Naive thymus-derived CD4-positive, alpha-beta T cell (primary cell): Measurements from ENCODE around the gene MEIOSIN. TPM values are rescaled to one million over a fixed set of nuclear protein-coding genes. Genes with fewer than 3 reads are reported as not detected.

Source experiments
- ATAC-seq: fragments of 150-1000 bp; cut with Tn5 transposase; 2 replicates; pipeline ENCODE4 v1.10.0; 2021; ENCODE audit warnings: mild to moderate bottlenecking, moderate library complexity
- CTCF ChIA-PET: fragments of 350-600 bp; sonication (Branson Sonifier 250); formaldehyde crosslinking; loops from one replicate; lab custom pipeline; 2021; ENCODE audit warnings: antibody characterized with exemption; lab: Charles Lee
- POLR2A ChIA-PET: fragments of 350-600 bp; sonication (Branson Sonifier 250); formaldehyde crosslinking; loops from one replicate; lab custom pipeline; 2021; ENCODE audit warnings: antibody characterized with exemption, inconsistent platforms; lab: Charles Lee
- DNase-seq, 9 donors: peaks; one replicate each; pipeline versions ENCODE4 v3.0.0 to v3.0.0-alpha.2; 2020 to 2022; ENCODE audit warnings: mixed read lengths in 1 of 9
- H3K27ac ChIP-seq: one replicate; pipeline ENCODE4 v1.7.0; 2013; ENCODE audit warnings: mild to moderate bottlenecking, low read depth, low read length, moderate library complexity
- H3K27me3 ChIP-seq, 2 donors: one replicate each; pipeline ENCODE4 v1.7.0; 2013; ENCODE audit warnings: low read length in 2 of 2, mild to moderate bottlenecking in 2 of 2, moderate library complexity in 2 of 2; ENCODE audit not compliant: control insufficient read depth in 2 of 2, insufficient read depth in 2 of 2
- H3K36me3 ChIP-seq, 3 experiments: 1 replicate in 2 of 3; 2 replicates in 1 of 3; pipeline ENCODE4 v1.7.0; 2013; ENCODE audit warnings: low read length in 3 of 3, mild to moderate bottlenecking in 3 of 3, moderate library complexity in 1 of 3; ENCODE audit not compliant: insufficient read depth in 3 of 3, control insufficient read depth in 2 of 3
- H3K4me1 ChIP-seq, 2 donors: one replicate each; pipeline ENCODE4 v1.7.0; 2013; ENCODE audit warnings: low read length in 2 of 2, mild to moderate bottlenecking in 2 of 2, moderate library complexity in 1 of 2; ENCODE audit not compliant: control insufficient read depth in 2 of 2, insufficient read depth in 2 of 2
- H3K4me3 ChIP-seq: 2 replicates; pipeline ENCODE4 v1.7.0; 2013; ENCODE audit warnings: mild to moderate bottlenecking, low read length
- H3K9me3 ChIP-seq, 3 experiments: 1 replicate in 2 of 3; 2 replicates in 1 of 3; pipeline ENCODE4 v1.7.0; 2013; ENCODE audit warnings: low read length in 3 of 3; ENCODE audit not compliant: control insufficient read depth in 2 of 3
- H3K27ac Mint-ChIP-seq, 9 donors: one replicate each; pipeline ENCODE4 v1.8.0; 2020 to 2022; ENCODE audit warnings: mixed read lengths in 9 of 9, mild to moderate bottlenecking in 8 of 9, moderate library complexity in 5 of 9, inconsistent platforms in 2 of 9
- H3K27me3 Mint-ChIP-seq, 5 donors: one replicate each; pipeline ENCODE4 v1.8.0; 2021 to 2022; ENCODE audit warnings: mixed read lengths in 5 of 5, mild to moderate bottlenecking in 1 of 5
- H3K36me3 Mint-ChIP-seq, 5 donors: one replicate each; pipeline ENCODE4 v1.8.0; 2020 to 2022; ENCODE audit warnings: mixed read lengths in 5 of 5, mild to moderate bottlenecking in 3 of 5, inconsistent platforms in 1 of 5
- H3K4me1 Mint-ChIP-seq, 7 donors: one replicate each; pipeline ENCODE4 v1.8.0; 2020 to 2022; ENCODE audit warnings: mixed read lengths in 7 of 7, mild to moderate bottlenecking in 3 of 7, inconsistent platforms in 1 of 7
- H3K4me3 Mint-ChIP-seq, 10 donors: one replicate each; pipeline ENCODE4 v1.8.0; 2020 to 2022; ENCODE audit warnings: mild to moderate bottlenecking in 10 of 10, mixed read lengths in 10 of 10, moderate library complexity in 6 of 10, inconsistent platforms in 2 of 10
- H3K9me3 Mint-ChIP-seq, 11 donors: one replicate each; pipeline ENCODE4 v1.8.0; 2020 to 2022; ENCODE audit warnings: mixed read lengths in 11 of 11, mild to moderate bottlenecking in 4 of 11, inconsistent platforms in 1 of 11, moderate library complexity in 1 of 11
- intact Hi-C, 2 donors: fragments of 100-400 bp; cut with micrococcal nuclease; formaldehyde crosslinking; loops; one replicate each; pipeline ENCODE4 v1.15.1; 2023
- polyA plus RNA-seq, 2 donors: library from polyadenylated mRNA; unstranded; fragments of 300-500 nt; fragmentation: Illumina TruSeq; gene quantifications; one replicate each; pipeline ENCODE4 v1.2.3, GENCODE V29; 2021
- total RNA-seq, 6 experiments: library from RNA in 5 of 6; stranded (reverse) in 5 of 6; gene quantifications; 1 replicate in 5 of 6; 2 replicates in 1 of 6; pipeline ENCODE4 v1.2.3 and lab custom pipeline; 2021 to 2026

The MEIOSIN gene
- total and polyA plus RNA-seq, 7 experiments from 2014 or later, result not detected

GRCh38 chr19:45765702-45766295 lies 32.6 kb downstream of the MEIOSIN start:
- H3K36me3 Mint-ChIP-seq, result no peaks in the 10 kb centered on the region
- ChIA-PET CTCF (no interaction called here), POLR2A (no interaction called here)
- H3K4me1 Mint-ChIP-seq, result peaks cover 0 to 9% (median 4%) of the 10 kb centered on the region in 7 donors
- H3K4me3 Mint-ChIP-seq, result peak overlapping the region in 1 of 10 donors; percentile 68
- ATAC-seq, result no peak
- Histone ChIP-seq H3K4me3 (no peak overlapping the region), H3K27me3 (no peaks in the 10 kb centered on the region), H3K4me1 (peaks cover 8 to 9% of the 10 kb centered on the region in 2 donors), H3K9me3 (no peaks in the 10 kb centered on the region), H3K27ac (no peak overlapping the region), H3K36me3 (no peaks in the 10 kb centered on the region)
- no peak overlapping the region for H3K27ac Mint-ChIP-seq
- H3K27me3 Mint-ChIP-seq, result peaks cover 0 to 26% (median 6%) of the 10 kb centered on the region in 5 donors
- H3K9me3 Mint-ChIP-seq, result no peaks in the 10 kb centered on the region
- no peak for DNase-seq
- intact Hi-C loops, result loop anchor here in 1 of 2 donors (5.0 to 10.0 kb wide), 2 partner anchors 48 to 229 kb away; partner anchors contain the start of gene CCDC61

- Mint-ChIP-seq H3K4me1 (peaks cover 0 to 13% (median 4%) of the 10 kb centered on the region in 7 donors), H3K4me3 (peak overlapping the region in 1 of 10 donors; percentile 92), H3K27me3 (peaks cover 0 to 30% (median 6%) of the 10 kb centered on the region in 5 donors), H3K9me3 (no peaks in the 10 kb centered on the region), H3K36me3 (no peaks in the 10 kb centered on the region), H3K27ac (no peak overlapping the region)
- CTCF ChIA-PET, result interaction anchor here (4.8 kb wide), 1 partner anchor 33 kb away, joined by 99 read pairs; no protein-coding TSS in a partner anchor
- Histone ChIP-seq H3K27me3 (no peaks in the 10 kb centered on the region), H3K4me3 (no peak overlapping the region), H3K27ac (no peak overlapping the region), H3K4me1 (peaks cover 9 to 13% of the 10 kb centered on the region in 2 donors), H3K9me3 (no peaks in the 10 kb centered on the region), H3K36me3 (no peaks in the 10 kb centered on the region)
- ATAC-seq (no peak), DNase-seq (no peak)
- intact Hi-C loops, result loop anchor here in 1 of 2 donors (5.0 to 10.0 kb wide), 2 partner anchors 49 to 228 kb away; partner anchors contain the start of gene CCDC61
- POLR2A ChIA-PET, result no interaction called here
Measured at GRCh38 chr19:45766296-45766868, 33.1 kb downstream of the MEIOSIN start.

- no peaks in the 10 kb centered on the region for H3K27me3 ChIP-seq
Measured at GRCh38 chr19:45766869-45767346, 33.7 kb downstream of the MEIOSIN start.

GRCh38 chr19:45767410-45767880 lies 34.2 kb downstream of the MEIOSIN start:
- Mint-ChIP-seq H3K4me1 (peaks cover 0 to 16% (median 8%) of the 10 kb centered on the region in 7 donors), H3K27ac (no peak overlapping the region), H3K27me3 (peaks cover 0 to 35% (median 7%) of the 10 kb centered on the region in 5 donors), H3K9me3 (no peaks in the 10 kb centered on the region), H3K4me3 (peak overlapping the region; percentile 10 to 92 (median 38)), H3K36me3 (no peaks in the 10 kb centered on the region)
- Histone ChIP-seq H3K4me3 (no peak overlapping the region), H3K4me1 (peaks cover 9 to 13% of the 10 kb centered on the region in 2 donors), H3K27ac (no peak overlapping the region), H3K36me3 (no peaks in the 10 kb centered on the region), H3K9me3 (no peaks in the 10 kb centered on the region), H3K27me3 (no peaks in the 10 kb centered on the region)
- no peak for DNase-seq
- ATAC-seq, result no peak
- intact Hi-C loops, result loop anchor here in 1 of 2 donors (5.0 to 10.0 kb wide), 2 partner anchors 50 to 227 kb away; partner anchors contain the start of gene CCDC61
- ChIA-PET POLR2A (interaction anchor here (1.1 to 1.5 kb wide), 2 partner anchors 23 to 36 kb away, joined by 3 to 4 read pairs; no protein-coding TSS in a partner anchor), CTCF (interaction anchor here (0.6 to 4.8 kb wide), 3 partner anchors 32 to 1717 kb away, joined by 3 to 99 read pairs (median 6); partner anchors contain the start of gene KPTN)

More at GRCh38 chr19:45766869-45767346, 33.7 kb downstream of the MEIOSIN start:
- H3K36me3 ChIP-seq, result no peaks in the 10 kb centered on the region
- peaks cover 9 to 13% of the 10 kb centered on the region in 2 donors for H3K4me1 ChIP-seq
- CTCF ChIA-PET, result interaction anchor here (4.8 kb wide), 1 partner anchor 32 kb away, joined by 99 read pairs; no protein-coding TSS in a partner anchor
- Mint-ChIP-seq H3K4me3 (peak overlapping the region in 9 of 10 donors; percentile 25 to 92 (median 33)), H3K36me3 (no peaks in the 10 kb centered on the region), H3K27me3 (peaks cover 0 to 33% (median 6%) of the 10 kb centered on the region in 5 donors), H3K4me1 (peaks cover 0 to 13% (median 4%) of the 10 kb centered on the region in 7 donors), H3K27ac (no peak overlapping the region), H3K9me3 (no peaks in the 10 kb centered on the region)
- DNase-seq, result no peak
- H3K4me3 ChIP-seq, result no peak overlapping the region
- POLR2A ChIA-PET, result interaction anchor here (1.1 kb wide), 1 partner anchor 23 kb away, joined by 4 read pairs; no protein-coding TSS in a partner anchor
- intact Hi-C loops, result loop anchor here in 1 of 2 donors (5.0 to 10.0 kb wide), 2 partner anchors 50 to 228 kb away; partner anchors contain the start of gene CCDC61
- no peak for ATAC-seq
- H3K27ac ChIP-seq, result no peak overlapping the region
- no peaks in the 10 kb centered on the region for H3K9me3 ChIP-seq

GRCh38 chr19:45767881-45768654 lies 34.8 kb downstream of the MEIOSIN start:
- Histone ChIP-seq H3K4me1 (peaks cover 9 to 13% of the 10 kb centered on the region in 2 donors), H3K27me3 (no peaks in the 10 kb centered on the region), H3K27ac (no peak overlapping the region), H3K36me3 (no peaks in the 10 kb centered on the region), H3K4me3 (peak overlapping the region; percentile 56), H3K9me3 (no peaks in the 10 kb centered on the region)
- ATAC-seq (no peak), DNase-seq (peak in 2 of 9 donors; percentile 31 to 62)
- peaks cover 0 to 16% (median 8%) of the 10 kb centered on the region in 7 donors for H3K4me1 Mint-ChIP-seq
- ChIA-PET POLR2A (interaction anchor here (1.1 to 2.8 kb wide), 6 partner anchors 11 to 51 kb away, joined by 3 to 10 read pairs (median 4); partner anchors contain the start of gene DMWD), CTCF (interaction anchor here (0.6 to 4.8 kb wide), 7 partner anchors 17 to 1716 kb away, joined by 3 to 99 read pairs (median 5); partner anchors contain the start of genes KPTN and SYMPK)
- intact Hi-C loops, result loop anchor here in 1 of 2 donors (5.0 to 10.0 kb wide), 2 partner anchors 51 to 227 kb away; partner anchors contain the start of gene CCDC61
- no peak overlapping the region for H3K27ac Mint-ChIP-seq
- no peaks in the 10 kb centered on the region for H3K36me3 Mint-ChIP-seq
- H3K4me3 Mint-ChIP-seq, result peak overlapping the region; percentile 59 to 92 (median 75)
- peaks cover 0 to 35% (median 7%) of the 10 kb centered on the region in 5 donors for H3K27me3 Mint-ChIP-seq
- no peaks in the 10 kb centered on the region for H3K9me3 Mint-ChIP-seq
